ENCODE data around the gene CHRNA1. TPM values are rescaled to one million over a fixed set of nuclear protein-coding genes. Genes with fewer than 3 reads are reported as not detected.

The CHRNA1 gene
- total RNA-seq, 1 experiment from 2014 or later: not detected

DNA sequence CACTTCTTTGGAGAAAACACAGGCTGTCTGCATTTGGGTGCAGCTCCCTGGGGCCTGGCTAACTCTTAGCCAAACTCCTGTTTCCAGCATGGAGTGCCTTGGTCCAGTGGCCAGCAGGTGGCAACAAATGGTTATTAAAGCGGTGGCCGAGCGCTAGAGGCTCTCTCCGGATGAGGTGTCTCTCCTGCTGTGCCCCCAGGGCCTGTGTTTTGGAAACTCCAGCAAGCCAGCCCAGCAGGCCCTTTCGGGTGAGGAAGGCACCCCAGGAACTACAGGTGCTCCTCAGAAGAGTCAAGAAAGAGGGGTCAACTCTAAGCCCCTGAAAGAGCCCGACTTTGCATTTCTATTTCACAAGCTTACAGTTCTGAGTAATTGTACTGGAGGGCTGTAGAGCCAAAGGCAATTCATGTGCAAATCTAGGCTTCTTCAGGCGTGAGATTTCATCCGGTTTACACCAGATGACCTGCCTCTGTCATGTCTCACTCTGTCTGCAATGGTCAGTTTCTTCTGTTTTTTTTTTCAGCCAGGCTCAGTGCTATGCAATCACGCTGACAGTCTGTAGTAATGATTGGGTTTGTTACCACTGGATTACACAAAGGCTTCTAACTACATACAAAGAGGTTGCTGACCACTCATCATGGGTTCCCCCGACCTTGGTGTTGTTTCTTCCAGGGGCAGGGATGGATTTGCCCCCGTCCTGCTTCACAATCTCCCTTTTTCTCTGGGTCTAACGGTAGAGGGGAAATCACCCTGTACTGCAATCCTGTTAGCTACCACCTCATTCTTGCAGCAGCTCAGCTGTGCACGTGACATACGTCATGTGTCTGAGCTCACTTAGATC, 7.6 kb upstream of the CHRNA1 start:
- peak overlapping the region; percentile 70 for H2BK120ac ChIP-seq (ENCODE audit: low read depth, low read length, poor library complexity, severe bottlenecking)
- no peaks in the 10 kb centered on the region for H3K23me2 ChIP-seq (ENCODE audit: insufficient read length, low read depth, low read length, poor library complexity, severe bottlenecking)
- H2AFZ ChIP-seq (ENCODE audit: low read length): no peak overlapping the region
- Mint-ChIP-seq H3K4me3 (peak overlapping the region; percentile 14 to 49; a peak in 4 of 5 replicates), H3K4me1 (peaks cover 53 to 61% of the 10 kb centered on the region in 2 experiments), H3K9me3 (no peaks in the 10 kb centered on the region; a peak in 1 of 5 replicates), H3K36me3 (ENCODE audit: insufficient read depth in 1 of 3, low read depth in 3 of 3) (0 out of 7 replicates have a peak, but pooled peaks cover 0 to 4% (median 0%) of the 10 kb centered on the region in 3 experiments), H3K27ac (peak overlapping the region; percentile 97 to 99 (median 98)), H3K27me3 (ENCODE audit: low read depth) (no peaks in the 10 kb centered on the region)
- no peak overlapping the region for H3K9ac ChIP-seq (ENCODE audit: extremely low read depth, insufficient read length, low read length)
- no peaks in the 10 kb centered on the region for H3K27me3 ChIP-seq (ENCODE audit: insufficient read depth, low read length)
- no peak overlapping the region for H3K56ac ChIP-seq (ENCODE audit: insufficient read length, low read depth, low read length)
- WGBS (ENCODE audit: extremely low coverage, insufficient read length, low lambda C conversion rate): no CpG with 5 or more reads among the region's 14 CpGs
- no peak overlapping the region for H4K91ac ChIP-seq (ENCODE audit: insufficient read length, low read depth, low read length)
- no peak overlapping the region for H3T11ph ChIP-seq (ENCODE audit: low read length)
- H2BK15ac ChIP-seq (ENCODE audit: low read depth, low read length): no peak overlapping the region
- H2BK5ac ChIP-seq (ENCODE audit: insufficient read length, low read length): peak overlapping the region; percentile 60
- H4K20me1 ChIP-seq (ENCODE audit: control insufficient read depth, insufficient read depth, insufficient read length): no peaks in the 10 kb centered on the region
- peak overlapping the region; percentile 11 for H4K5ac ChIP-seq (ENCODE audit: insufficient read length, low read depth, low read length)
- H4K8ac ChIP-seq (replicated peaks; ENCODE audit: insufficient read length, low read depth, low read length): peak overlapping the region; percentile 12
- peak overlapping the region; percentile 55 for H3K18ac ChIP-seq (ENCODE audit: insufficient read length, low read depth, low read length)
- no peaks in the 10 kb centered on the region for H3K79me2 ChIP-seq (ENCODE audit: insufficient read depth, low read length)
- no peak overlapping the region for H2BK20ac ChIP-seq (ENCODE audit: low read depth, low read length, poor library complexity, severe bottlenecking)
- H2BK12ac ChIP-seq (ENCODE audit: insufficient read length, low read depth, low read length): peak overlapping the region; percentile 77
- H3K9me3 ChIP-seq (ENCODE audit: control insufficient read depth, low read depth, low read length): no peaks in the 10 kb centered on the region
- no peak overlapping the region for H3K23ac ChIP-seq (ENCODE audit: insufficient read length, low read depth, low read length)
- TF ChIP-seq, protein P1, sequence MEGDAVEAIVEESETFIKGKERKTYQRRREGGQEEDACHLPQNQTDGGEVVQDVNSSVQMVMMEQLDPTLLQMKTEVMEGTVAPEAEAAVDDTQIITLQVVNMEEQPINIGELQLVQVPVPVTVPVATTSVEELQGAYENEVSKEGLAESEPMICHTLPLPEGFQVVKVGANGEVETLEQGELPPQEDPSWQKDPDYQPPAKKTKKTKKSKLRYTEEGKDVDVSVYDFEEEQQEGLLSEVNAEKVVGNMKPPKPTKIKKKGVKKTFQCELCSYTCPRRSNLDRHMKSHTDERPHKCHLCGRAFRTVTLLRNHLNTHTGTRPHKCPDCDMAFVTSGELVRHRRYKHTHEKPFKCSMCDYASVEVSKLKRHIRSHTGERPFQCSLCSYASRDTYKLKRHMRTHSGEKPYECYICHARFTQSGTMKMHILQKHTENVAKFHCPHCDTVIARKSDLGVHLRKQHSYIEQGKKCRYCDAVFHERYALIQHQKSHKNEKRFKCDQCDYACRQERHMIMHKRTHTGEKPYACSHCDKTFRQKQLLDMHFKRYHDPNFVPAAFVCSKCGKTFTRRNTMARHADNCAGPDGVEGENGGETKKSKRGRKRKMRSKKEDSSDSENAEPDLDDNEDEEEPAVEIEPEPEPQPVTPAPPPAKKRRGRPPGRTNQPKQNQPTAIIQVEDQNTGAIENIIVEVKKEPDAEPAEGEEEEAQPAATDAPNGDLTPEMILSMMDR (conservative IDR thresholded peaks at IDR 0.05): peak; percentile 93
- H3K4ac ChIP-seq (ENCODE audit: low read depth, low read length): peak overlapping the region; percentile 33; the same call in 1 of the 2 replicates
- peak overlapping the region; percentile 23 for H3K4me2 ChIP-seq (ENCODE audit: insufficient read depth, insufficient read length, low read length)
- DNase-seq: peak; percentile 93
- peak overlapping the region; percentile 93 for H3K27ac ChIP-seq (ENCODE audit: insufficient read length, low read depth, low read length)
- peak overlapping the region; percentile 87; the same call in 1 of the 2 replicates for H3K14ac ChIP-seq (ENCODE audit: insufficient read depth, low read length)
- H3K79me1 ChIP-seq (ENCODE audit: insufficient read depth, low read depth, low read length, poor library complexity, severe bottlenecking): no peaks in the 10 kb centered on the region
- H3K4me1 ChIP-seq (ENCODE audit: insufficient read depth, low read length): peaks cover 10% of the 10 kb centered on the region; the same call in 1 of the 2 replicates
- no peak overlapping the region for H2AK5ac ChIP-seq (ENCODE audit: insufficient read length, low read length)

Data from H9 (cell line).